Kidney (tissue), 14 donors: ENCODE data around the gene LIPJ. TPM values are rescaled to one million over a fixed set of nuclear protein-coding genes. Genes with fewer than 3 reads are reported as not detected.

Experiments
- DNase-seq, 5 donors: peaks; one replicate each; pipeline ENCODE4 v3.0.0-alpha.2; 2013 to 2020
- FAIRE-seq: peaks from 2 replicates; lab custom pipeline; 2012; peaks lifted over from hg19 to GRCh38; lab: Jason Lieb, UNC
- H3K27ac ChIP-seq, 2 donors: one replicate each; pipeline ENCODE4 v1.7.0; 2013; ENCODE audit warnings: low read depth in 2 of 2, low read length in 2 of 2, inconsistent platforms in 1 of 2
- H3K27me3 ChIP-seq: one replicate; pipeline ENCODE4 v1.7.1; 2013; ENCODE audit warnings: low read length, inconsistent platforms; ENCODE audit not compliant: control insufficient read depth, insufficient read depth
- H3K36me3 ChIP-seq, 3 donors: one replicate each; pipeline versions ENCODE4 v1.7.0 to v1.7.1; 2013; ENCODE audit warnings: low read length in 3 of 3, control low read depth in 1 of 3, inconsistent platforms in 1 of 3; ENCODE audit not compliant: insufficient read depth in 3 of 3, control insufficient read depth in 2 of 3
- H3K4me1 ChIP-seq, 3 donors: one replicate each; pipeline versions ENCODE4 v1.7.0 to v1.7.1; 2013; ENCODE audit warnings: low read length in 3 of 3, inconsistent platforms in 1 of 3, low read depth in 1 of 3; ENCODE audit not compliant: control insufficient read depth in 2 of 3, insufficient read depth in 2 of 3
- H3K4me3 ChIP-seq, 3 donors: one replicate each; pipeline versions ENCODE4 v1.7.0 to v1.8.1; 2013; ENCODE audit warnings: low read length in 3 of 3, control low read depth in 1 of 3, inconsistent platforms in 1 of 3
- H3K9ac ChIP-seq, 3 donors: one replicate each; pipeline versions ENCODE4 v1.7.0 to v1.7.1; 2013; ENCODE audit warnings: low read length in 3 of 3, control low read depth in 1 of 3, inconsistent platforms in 1 of 3
- H3K9me3 ChIP-seq, 3 donors: one replicate each; pipeline versions ENCODE4 v1.7.0 to v1.7.1; 2013; ENCODE audit warnings: low read length in 3 of 3, control low read depth in 1 of 3, inconsistent platforms in 1 of 3; ENCODE audit not compliant: control insufficient read depth in 2 of 3, insufficient read depth in 1 of 3
- intact Hi-C: fragments of 100-400 bp; cut with DNase I; formaldehyde crosslinking; loops from one replicate; pipeline ENCODE4 v1.11.1; 2022
- polyA plus RNA-seq: library from polyadenylated mRNA; stranded (reverse); fragments of 350-450 nt; fragmentation: Illumina TruSeq; extraction: RNeasy Lipid Tissue Mini Kit (QIAGEN cat#74804); gene quantifications from one replicate; pipeline ENCODE4 v1.2.3, GENCODE V29; 2014; ENCODE audit warnings: low read depth, low replicate concordance; ENCODE audit not compliant: insufficient read depth
- total RNA-seq: library from RNA; stranded (reverse); fragmentation: NEBNext Ultra II Directional; extraction: Animal tissue kit (Norgen Biotek cat#: 25700); gene quantifications from one replicate; pipeline ENCODE4 v1.2.1, GENCODE V29; 2021
- TF ChIP-seq, protein P1 (sequence below): IDR thresholded peaks from 3 replicates; pipeline ENCODE4 v1.5.1; 2012; ENCODE audit warnings: mild to moderate bottlenecking, moderate library complexity, borderline replicate concordance; ENCODE audit not compliant: insufficient read depth; ENCODE audit errors: extremely low read depth
- donor health status: control.
- donor health status: control.
- donor health status: control.
- donor health status: control.
- donor health status: control.
- donor health status: DM: yes; HTN: yes; CAD: no.
- donor health status: Normal renal cell carcinoma (clear cell type).

Gene LIPJ
- total and polyA plus RNA-seq, 2 donors from 2014 or later = not detected

GRCh38 chr10:88553116-88553752 lies 33.3 kb upstream of the LIPJ start:
- peak in 3 of 5 donors; percentile 44 to 85 (median 73) for DNase-seq
- peak; percentile 89 for FAIRE-seq

DNA sequence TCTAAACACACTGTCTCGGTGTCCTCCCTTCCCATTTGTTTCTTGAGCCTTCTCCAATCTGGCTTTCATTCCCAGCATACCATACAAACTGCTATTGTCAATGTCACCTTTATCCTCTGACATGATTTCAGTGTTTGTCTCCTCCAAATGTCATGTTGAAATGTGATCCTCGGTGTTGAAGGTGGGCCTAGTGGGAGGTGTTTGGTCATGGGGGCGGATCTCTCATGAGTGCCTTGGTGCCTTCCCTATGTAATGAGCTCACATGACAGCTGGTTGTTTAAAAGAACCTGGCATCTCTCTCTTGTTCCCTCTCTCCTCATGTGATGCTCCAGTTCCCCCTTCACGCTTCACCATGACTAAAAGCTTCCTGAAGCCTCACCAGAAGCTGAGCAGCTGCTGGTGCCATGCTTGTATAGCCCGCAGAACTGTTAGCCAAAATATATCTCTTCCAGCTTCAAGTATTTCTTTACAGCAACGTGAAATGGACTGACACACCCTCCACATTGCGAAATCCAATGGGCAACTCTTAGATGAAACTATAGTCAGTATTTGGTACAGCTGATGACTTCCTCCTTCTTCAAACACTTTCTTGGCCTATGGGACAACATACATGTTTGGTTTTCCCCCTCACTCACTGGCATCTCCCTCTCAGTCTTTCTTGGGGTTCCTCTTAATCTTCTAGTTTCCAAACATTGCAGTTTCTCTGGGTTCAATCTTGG lies 31.2 kb upstream of the LIPJ start:
- Histone ChIP-seq H3K4me1 (no peaks in the 10 kb centered on the region), H3K9me3 (no peaks in the 10 kb centered on the region), H3K27me3 (no peaks in the 10 kb centered on the region), H3K4me3 (no peak overlapping the region), H3K9ac (no peak overlapping the region), H3K27ac (no peak overlapping the region), H3K36me3 (no peaks in the 10 kb centered on the region)
- intact Hi-C loops = loop anchor here (10.0 kb wide), 1 partner anchor 701 kb away; no protein-coding TSS in a partner anchor
- TF ChIP-seq, protein P1, sequence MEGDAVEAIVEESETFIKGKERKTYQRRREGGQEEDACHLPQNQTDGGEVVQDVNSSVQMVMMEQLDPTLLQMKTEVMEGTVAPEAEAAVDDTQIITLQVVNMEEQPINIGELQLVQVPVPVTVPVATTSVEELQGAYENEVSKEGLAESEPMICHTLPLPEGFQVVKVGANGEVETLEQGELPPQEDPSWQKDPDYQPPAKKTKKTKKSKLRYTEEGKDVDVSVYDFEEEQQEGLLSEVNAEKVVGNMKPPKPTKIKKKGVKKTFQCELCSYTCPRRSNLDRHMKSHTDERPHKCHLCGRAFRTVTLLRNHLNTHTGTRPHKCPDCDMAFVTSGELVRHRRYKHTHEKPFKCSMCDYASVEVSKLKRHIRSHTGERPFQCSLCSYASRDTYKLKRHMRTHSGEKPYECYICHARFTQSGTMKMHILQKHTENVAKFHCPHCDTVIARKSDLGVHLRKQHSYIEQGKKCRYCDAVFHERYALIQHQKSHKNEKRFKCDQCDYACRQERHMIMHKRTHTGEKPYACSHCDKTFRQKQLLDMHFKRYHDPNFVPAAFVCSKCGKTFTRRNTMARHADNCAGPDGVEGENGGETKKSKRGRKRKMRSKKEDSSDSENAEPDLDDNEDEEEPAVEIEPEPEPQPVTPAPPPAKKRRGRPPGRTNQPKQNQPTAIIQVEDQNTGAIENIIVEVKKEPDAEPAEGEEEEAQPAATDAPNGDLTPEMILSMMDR = no peak
- no peak for DNase-seq
- FAIRE-seq = no peak

More at GRCh38 chr10:88553116-88553752, 33.3 kb upstream of the LIPJ start:
- H3K9me3 ChIP-seq = no peaks in the 10 kb centered on the region
- no peak overlapping the region for H3K27ac ChIP-seq
- intact Hi-C loops = loop anchor here (10.0 kb wide), 1 partner anchor 698 kb away; no protein-coding TSS in a partner anchor
- TF ChIP-seq, protein P1 = peak; percentile 88
- H3K27me3 ChIP-seq = no peaks in the 10 kb centered on the region
- H3K4me3 ChIP-seq = no peak overlapping the region
- no peaks in the 10 kb centered on the region for H3K4me1 ChIP-seq
- H3K36me3 ChIP-seq = no peaks in the 10 kb centered on the region
- H3K9ac ChIP-seq = no peak overlapping the region

- Histone ChIP-seq H3K36me3 (no peaks in the 10 kb centered on the region), H3K4me3 (no peak overlapping the region), H3K27me3 (no peaks in the 10 kb centered on the region), H3K9ac (no peak overlapping the region), H3K27ac (no peak overlapping the region), H3K9me3 (no peaks in the 10 kb centered on the region), H3K4me1 (no peaks in the 10 kb centered on the region)
- no peak for FAIRE-seq
- intact Hi-C loops = loop anchor here (10.0 kb wide), 1 partner anchor 702 kb away; no protein-coding TSS in a partner anchor
- no peak for DNase-seq
- TF ChIP-seq, protein P1 = no peak
Measured at GRCh38 chr10:88557256-88557655, 29.3 kb upstream of the LIPJ start.
